Stimulated activated CD8-positive, alpha-beta memory T cell treated with anti-CD3 and anti-CD28 coated beads, Interleukin-12 subunit alpha, Interleukin-12 subunit beta, amount 100 ng/mL, for 4 hours (primary cell): ENCODE measurements around the gene NCR3LG1.

ENCODE experiments used
- DNase-seq: peaks from one replicate; pipeline ENCODE4 v3.0.0-alpha.2; 2020; ENCODE audit warnings: low read depth

The NCR3LG1 gene

DNA sequence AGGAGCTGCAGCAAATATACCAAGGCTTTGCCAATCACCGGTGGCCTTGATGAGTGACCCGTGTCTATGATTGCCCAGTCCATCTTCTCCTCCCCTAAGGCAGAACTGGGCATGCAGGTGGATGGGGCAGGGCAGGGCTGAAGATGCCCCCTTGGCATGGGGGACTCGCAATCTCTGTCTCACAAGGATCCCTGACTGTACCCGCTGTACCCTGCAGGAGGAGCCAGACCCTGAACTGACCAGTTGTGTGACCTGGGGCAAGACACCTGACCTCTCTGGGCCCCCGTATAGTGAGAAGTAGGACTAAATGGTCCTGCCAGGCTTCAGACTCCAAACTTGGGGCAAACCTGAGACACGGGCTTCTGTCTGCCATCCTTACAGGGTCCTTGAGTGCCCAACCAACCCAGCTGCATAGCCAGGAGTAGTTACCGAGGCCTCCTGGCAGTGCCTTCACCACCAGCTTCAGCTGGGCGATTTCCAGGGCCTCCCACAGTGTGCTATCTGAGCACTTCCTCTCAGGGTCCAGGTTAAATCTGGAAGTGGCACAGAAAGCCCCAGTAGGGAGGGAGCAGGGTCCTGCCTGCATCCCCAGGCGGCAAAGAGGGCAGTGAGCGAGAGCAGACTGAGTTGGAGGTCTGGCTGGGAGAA lies 43.3 kb downstream of the NCR3LG1 start:
- DNase-seq, result no peak

GRCh38 chr11:17395554-17395961 lies 44.0 kb downstream of the NCR3LG1 start:
- no peak for DNase-seq

DNA sequence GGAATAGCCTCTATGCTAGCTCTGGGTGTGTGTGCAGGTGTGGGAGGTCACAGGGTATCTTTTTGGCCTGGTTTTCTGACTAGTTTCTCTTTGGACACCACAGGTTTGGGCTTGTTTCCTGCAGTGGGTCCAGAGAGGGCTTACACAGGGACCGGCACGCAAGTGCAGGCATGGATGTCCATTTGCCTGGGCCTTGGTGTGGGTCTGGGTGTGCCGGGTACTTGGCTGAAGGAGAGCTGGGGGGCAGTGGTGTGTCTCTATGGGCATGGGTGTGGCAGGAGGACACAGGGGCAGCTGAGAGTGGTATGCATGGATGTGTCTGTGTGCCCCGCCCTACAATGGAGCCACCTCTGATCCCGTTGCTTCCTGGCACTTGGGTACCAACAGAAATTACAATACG lies 44.4 kb downstream of the NCR3LG1 start:
- DNase-seq, result no peak

- DNase-seq, result no peak
Observed at GRCh38 chr11:17396598-17397310, 45.2 kb downstream of the NCR3LG1 start.

GRCh38 chr11:17397311-17398002 lies 45.9 kb downstream of the NCR3LG1 start:
- DNase-seq, result no peak

GRCh38 chr11:17399236-17399635 lies 47.6 kb downstream of the NCR3LG1 start:
- DNase-seq, result no peak

GRCh38 chr11:17400048-17400775 lies 48.6 kb downstream of the NCR3LG1 start:
- DNase-seq, result no peak

GRCh38 chr11:17401316-17401715 lies 49.7 kb downstream of the NCR3LG1 start:
- no peak for DNase-seq

DNA sequence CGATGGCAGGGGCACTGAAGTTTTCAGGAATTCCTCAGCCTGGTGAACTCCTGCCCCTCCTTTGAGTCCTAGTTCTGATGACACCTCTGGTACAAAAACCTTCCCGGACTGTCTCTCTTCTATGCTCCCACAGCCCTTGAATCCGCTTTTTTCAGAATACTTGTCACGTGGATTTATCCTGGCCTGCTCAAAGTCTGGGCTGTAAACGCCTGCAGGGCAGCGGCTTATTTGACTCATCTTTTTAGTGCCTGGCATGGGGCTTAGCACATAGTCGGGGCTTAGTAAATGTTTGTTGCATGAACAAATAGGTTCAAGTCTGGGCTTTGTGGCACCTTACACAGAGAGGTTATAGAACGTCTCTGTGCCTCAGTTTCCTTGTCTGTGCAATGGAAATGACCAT lies 50.2 kb downstream of the NCR3LG1 start:
- no peak for DNase-seq

DNA sequence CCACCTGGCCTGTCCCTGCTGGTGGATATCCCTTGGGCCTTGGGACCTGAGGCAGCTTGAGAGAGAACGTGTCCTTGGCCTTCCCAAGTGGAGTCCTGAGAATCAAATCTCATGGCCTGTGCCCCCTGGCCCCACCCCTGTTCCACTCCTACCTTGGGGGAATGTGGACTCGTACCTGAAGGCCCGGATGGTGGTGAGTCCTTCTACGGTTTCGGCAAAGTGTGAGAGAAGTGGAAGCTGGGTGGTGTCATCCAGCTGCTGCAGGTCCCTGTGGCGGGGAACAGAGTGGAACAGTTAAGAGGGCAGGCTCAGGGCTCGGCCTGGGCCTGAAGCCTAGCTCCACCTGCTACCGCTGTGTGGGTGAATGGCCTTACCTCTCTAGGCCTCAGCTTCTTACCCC lies 50.9 kb downstream of the NCR3LG1 start:
- DNase-seq, result no peak

DNA sequence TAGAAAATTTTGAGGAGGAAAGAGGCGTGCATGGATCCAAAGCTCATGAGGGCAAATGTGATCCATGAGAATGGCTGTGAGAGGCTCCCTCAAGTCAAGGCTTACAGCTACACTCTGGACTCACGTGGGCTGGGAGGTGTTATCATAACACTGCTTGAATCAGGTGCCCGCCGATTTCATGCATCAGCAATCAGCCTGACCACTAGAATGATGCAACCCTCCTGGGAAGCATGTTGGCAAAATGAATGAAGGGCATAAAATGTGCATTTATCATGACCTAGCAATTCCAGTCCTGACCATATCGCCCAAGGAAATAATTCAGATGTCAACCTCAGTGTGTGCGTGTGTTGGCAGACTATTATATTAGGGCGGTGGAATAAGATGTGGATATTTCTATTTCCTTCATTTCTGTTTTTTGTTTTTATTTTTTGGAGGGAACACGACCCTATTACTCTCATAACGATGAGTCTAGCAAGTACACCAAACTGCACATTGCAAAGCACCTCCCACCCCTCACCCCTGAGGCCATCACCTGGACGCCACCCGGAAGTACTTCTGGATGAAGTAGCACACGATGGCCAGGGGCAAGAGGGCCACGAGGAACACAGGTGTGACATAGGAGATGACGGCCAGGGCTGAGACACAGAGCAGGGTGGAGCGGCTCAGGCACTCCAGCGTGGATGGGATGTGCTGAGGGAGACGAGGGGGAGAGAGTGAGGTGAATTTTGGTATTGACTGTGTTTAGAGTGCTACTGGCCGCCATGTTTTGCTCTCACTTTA lies 52.6 kb downstream of the NCR3LG1 start:
- no peak for DNase-seq

- DNase-seq, result no peak
Observed at GRCh38 chr11:17405232-17406005, 53.8 kb downstream of the NCR3LG1 start.

- DNase-seq, result no peak
Observed at GRCh38 chr11:17406082-17406817, 54.6 kb downstream of the NCR3LG1 start.

- no peak for DNase-seq
Observed at GRCh38 chr11:17406818-17407149, 55.2 kb downstream of the NCR3LG1 start.

- no peak for DNase-seq
Observed at GRCh38 chr11:17407575-17407974, 56.0 kb downstream of the NCR3LG1 start.

GRCh38 chr11:17408026-17408425 lies 56.4 kb downstream of the NCR3LG1 start:
- no peak for DNase-seq

- no peak for DNase-seq
Observed at GRCh38 chr11:17408641-17409040, 57.0 kb downstream of the NCR3LG1 start.

DNA sequence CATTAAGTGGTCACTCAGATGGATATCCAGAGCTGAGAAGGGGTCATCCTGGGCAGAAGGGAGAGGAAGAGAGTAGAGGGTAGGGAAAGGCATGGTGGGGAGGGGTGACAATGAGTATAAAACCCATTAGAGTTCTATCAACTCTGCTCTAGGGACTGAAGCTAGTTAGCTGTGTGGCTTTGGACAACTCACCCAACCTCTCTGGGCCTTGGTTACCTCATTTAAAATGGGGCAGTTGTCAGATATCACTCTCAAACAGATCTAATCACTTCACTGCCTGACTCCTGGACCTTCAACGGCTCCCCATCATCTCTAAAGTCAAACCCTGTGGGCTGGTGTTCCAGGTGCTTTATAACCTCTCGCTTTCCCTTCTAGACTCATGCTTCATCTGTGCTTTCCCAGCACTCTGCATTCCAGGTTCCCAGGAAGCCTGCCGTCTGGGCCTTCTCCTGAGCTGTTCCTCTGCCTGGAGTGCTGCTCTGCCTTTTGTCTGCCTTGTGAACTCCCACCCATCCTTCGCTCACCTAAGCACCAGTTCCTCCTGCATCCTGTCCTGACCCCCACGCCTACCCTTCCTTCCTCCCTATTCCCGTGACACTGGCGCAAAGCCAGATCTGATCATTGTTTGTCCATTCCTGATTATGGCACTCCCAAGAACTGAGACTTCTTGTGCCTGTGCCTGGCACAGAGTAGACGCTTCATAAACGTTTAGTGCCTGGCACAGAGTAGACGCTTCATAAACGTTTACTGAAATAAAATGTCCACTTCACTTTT lies 59.2 kb downstream of the NCR3LG1 start:
- DNase-seq, result no peak

GRCh38 chr11:17411418-17411817 lies 59.8 kb downstream of the NCR3LG1 start:
- DNase-seq, result no peak
